HepG2 (cell line): ENCODE data around the gene TXN. TPM values are rescaled to one million over a fixed set of nuclear protein-coding genes. Genes with fewer than 3 reads are reported as not detected.
A peak's percentile ranks its signal among the peaks of the same experiment; 100 is the strongest.

Experiments used
- CBX5 ChIP-seq: sonication (generic); formaldehyde crosslinking; IDR thresholded peaks from 2 replicates; pipeline ENCODE4 v1.4.0; 2020; ENCODE audit warnings: missing genetic modification reagents, borderline replicate concordance
- CCDC6 ChIP-seq: sonication (generic); formaldehyde crosslinking; IDR thresholded peaks from 2 replicates; pipeline ENCODE4 v1.8.1; 2022; ENCODE audit warnings: mild to moderate bottlenecking, missing genetic modification reagents, moderate library complexity
- ERF ChIP-seq: IDR thresholded peaks from 2 replicates; pipeline ENCODE4 v1.6.1; 2018; ENCODE audit warnings: missing biosample characterization, missing genetic modification reagents
- MEIS1 ChIP-seq: sonication (generic); formaldehyde crosslinking; IDR thresholded peaks from 2 replicates; pipeline ENCODE4 v1.9.0; 2021; ENCODE audit warnings: mild to moderate bottlenecking, missing genetic modification reagents, moderate library complexity, borderline replicate concordance
- RARA ChIP-seq: IDR thresholded peaks from 2 replicates; pipeline ENCODE4 v1.6.1; 2016; ENCODE audit warnings: missing genetic modification reagents, missing compliant biosample characterization
- RFXAP ChIP-seq: sonication (generic); formaldehyde crosslinking; IDR thresholded peaks from 2 replicates; pipeline ENCODE4 v1.4.0; 2020; ENCODE audit warnings: missing genetic modification reagents, borderline replicate concordance
- SIX1 ChIP-seq: sonication (generic); formaldehyde crosslinking; IDR thresholded peaks from 2 replicates; pipeline ENCODE4 v1.4.0; 2020; ENCODE audit warnings: missing genetic modification reagents, borderline replicate concordance
- SOX5 ChIP-seq: IDR thresholded peaks from 2 replicates; pipeline ENCODE4 v1.6.1; 2016; ENCODE audit warnings: borderline replicate concordance
- SPEN ChIP-seq: sonication (generic); formaldehyde crosslinking; IDR thresholded peaks from 2 replicates; pipeline ENCODE4 v1.5.1; 2020; ENCODE audit warnings: low read depth, mild to moderate bottlenecking, missing genetic modification reagents
- SRSF4 ChIP-seq: fragments of 200-400 bp; formaldehyde crosslinking; IDR thresholded peaks from one replicate; pipeline ENCODE4 v1.6.1; 2018; ENCODE audit warnings: mild to moderate bottlenecking, low read depth, low read length, moderate library complexity; ENCODE audit not compliant: poor library complexity, severe bottlenecking
- SSRP1 ChIP-seq: IDR thresholded peaks from 2 replicates; pipeline ENCODE4 v1.6.1; 2016; ENCODE audit warnings: control low read depth
- TRIM24 ChIP-seq: sonication (generic); formaldehyde crosslinking; IDR thresholded peaks from 2 replicates; pipeline ENCODE4 v1.8.0; 2022; ENCODE audit warnings: mild to moderate bottlenecking, missing genetic modification reagents
- YY1 ChIP-seq: IDR thresholded peaks from 2 replicates; pipeline ENCODE4 v1.6.1; 2011; ENCODE audit warnings: low read length, low read depth, moderate library complexity, mild to moderate bottlenecking; ENCODE audit not compliant: insufficient read depth, insufficient replicate concordance
- ZFP90 ChIP-seq: sonication (generic); formaldehyde crosslinking; IDR thresholded peaks from 2 replicates; pipeline ENCODE4 v1.8.0; 2022; ENCODE audit warnings: missing genetic modification reagents, mild to moderate bottlenecking, inconsistent platforms, borderline replicate concordance
- ZFY ChIP-seq: sonication (generic); formaldehyde crosslinking; IDR thresholded peaks from 2 replicates; pipeline ENCODE4 v1.4.0; 2020; ENCODE audit warnings: missing genetic modification reagents
- ZNF235 ChIP-seq: sonication (generic); formaldehyde crosslinking; IDR thresholded peaks from 2 replicates; pipeline ENCODE4 v1.8.1; 2023; ENCODE audit warnings: mild to moderate bottlenecking, missing genetic modification reagents, borderline replicate concordance
- ZNF704 ChIP-seq: sonication (generic); formaldehyde crosslinking; IDR thresholded peaks from 2 replicates; pipeline ENCODE4 v1.8.1; 2023; ENCODE audit warnings: mild to moderate bottlenecking, inconsistent platforms, moderate library complexity, missing genetic modification reagents, borderline replicate concordance
- ZNF878 ChIP-seq: sonication (generic); formaldehyde crosslinking; IDR thresholded peaks from 2 replicates; pipeline ENCODE4 v1.8.1; 2023; ENCODE audit warnings: mild to moderate bottlenecking, missing genetic modification reagents, moderate library complexity
- polyA plus RNA-seq, 8 experiments: library from polyadenylated mRNA; depleted of rRNA in 3 of 8; stranded (reverse) in 7 of 8; unstranded in 1 of 8; fragments of >200 nt; fragmentation: Illumina TruSeq in 4 of 8; extraction: Trizol in 4 of 8; gene quantifications; 2 replicates each; pipeline versions ENCODE4 v1.2.1 to v1.2.3, GENCODE V29; 2011 to 2016; ENCODE audit warnings: low read depth in 4 of 8, missing spikeins in 1 of 8, mixed read lengths in 1 of 8; ENCODE audit not compliant: insufficient read depth in 1 of 8
- total RNA-seq, 5 experiments: library from RNA; depleted of rRNA; stranded (reverse); fragments of >200 nt; fragmentation: Illumina TruSeq; extraction: Trizol; gene quantifications; 2 replicates each; pipeline ENCODE4 v1.2.3, GENCODE V29; 2016; ENCODE audit warnings: low read depth in 1 of 5
- TF ChIP-seq, protein P1 (sequence below), 2 experiments: sonication (generic) in 1 of 2; formaldehyde crosslinking in 1 of 2; IDR thresholded peaks; 2 replicates each; pipeline versions ENCODE4 v1.4.0 to v1.6.1; 2016 to 2020; ENCODE audit warnings: borderline replicate concordance in 1 of 2, low read depth in 1 of 2, mild to moderate bottlenecking in 1 of 2, missing genetic modification reagents in 1 of 2
- TF ChIP-seq, protein P2 (sequence below): sonication (generic); formaldehyde crosslinking; IDR thresholded peaks from 2 replicates; pipeline ENCODE4 v1.5.0; 2020; ENCODE audit warnings: mild to moderate bottlenecking, missing genetic modification reagents, borderline replicate concordance
- TF ChIP-seq, protein P3 (sequence below): sonication (generic); formaldehyde crosslinking; IDR thresholded peaks from 2 replicates; pipeline ENCODE4 v1.4.0; 2020; ENCODE audit warnings: missing genetic modification reagents, low read depth, mild to moderate bottlenecking, borderline replicate concordance

TXN gene
- total and polyA plus RNA-seq, 2 of the 13 experiments (the other 11 are each of a cell fraction or from before 2014, with no cell fraction given) = 364 to 470 TPM

GRCh38 chr9:110213413-110214044 is 42.8 kb downstream of the TXN start (continued):
- TF ChIP-seq RFXAP (CRISPR knock-in tag) = no peak
- no peak for TF ChIP-seq CBX5
- TF ChIP-seq ERF (CRISPR knock-in tag) = no peak
- TF ChIP-seq SSRP1 (CRISPR knock-in tag) = 0 out of 2 replicates have a peak, but pooled peaks have one; percentile 8
- no peak for TF ChIP-seq ZNF235
- TF ChIP-seq RARA (CRISPR knock-in tag) = peak; percentile 41; the same call in 1 of the 2 replicates
- 0 out of 2 replicates have a peak, but pooled peaks have one; percentile 10 for TF ChIP-seq TRIM24 (CRISPR knock-in tag)
- no peak for TF ChIP-seq SRSF4
- 0 out of 2 replicates have a peak, but pooled peaks have one; percentile 53 for TF ChIP-seq CCDC6 (CRISPR knock-in tag)
- no peak for TF ChIP-seq SPEN
- TF ChIP-seq ZNF704 (CRISPR knock-in tag) = no peak
- TF ChIP-seq ZFY (CRISPR knock-in tag) = no peak
- TF ChIP-seq, protein P1, sequence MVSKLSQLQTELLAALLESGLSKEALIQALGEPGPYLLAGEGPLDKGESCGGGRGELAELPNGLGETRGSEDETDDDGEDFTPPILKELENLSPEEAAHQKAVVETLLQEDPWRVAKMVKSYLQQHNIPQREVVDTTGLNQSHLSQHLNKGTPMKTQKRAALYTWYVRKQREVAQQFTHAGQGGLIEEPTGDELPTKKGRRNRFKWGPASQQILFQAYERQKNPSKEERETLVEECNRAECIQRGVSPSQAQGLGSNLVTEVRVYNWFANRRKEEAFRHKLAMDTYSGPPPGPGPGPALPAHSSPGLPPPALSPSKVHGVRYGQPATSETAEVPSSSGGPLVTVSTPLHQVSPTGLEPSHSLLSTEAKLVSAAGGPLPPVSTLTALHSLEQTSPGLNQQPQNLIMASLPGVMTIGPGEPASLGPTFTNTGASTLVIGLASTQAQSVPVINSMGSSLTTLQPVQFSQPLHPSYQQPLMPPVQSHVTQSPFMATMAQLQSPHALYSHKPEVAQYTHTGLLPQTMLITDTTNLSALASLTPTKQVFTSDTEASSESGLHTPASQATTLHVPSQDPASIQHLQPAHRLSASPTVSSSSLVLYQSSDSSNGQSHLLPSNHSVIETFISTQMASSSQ (IDR thresholded peaks at IDR 0.05; ENCODE audit: low read depth) = peak; percentile 34; the same call in 1 of the 2 replicates
- TF ChIP-seq, protein P1 (CRISPR knock-in tag; IDR thresholded peaks at IDR 0.05; ENCODE audit: borderline replicate concordance) = no peak
- TF ChIP-seq SIX1 (CRISPR knock-in tag) = no peak
- peak; percentile 32; the same call in 1 of the 2 replicates for TF ChIP-seq SOX5 (CRISPR knock-in tag)
- TF ChIP-seq, protein P2, sequence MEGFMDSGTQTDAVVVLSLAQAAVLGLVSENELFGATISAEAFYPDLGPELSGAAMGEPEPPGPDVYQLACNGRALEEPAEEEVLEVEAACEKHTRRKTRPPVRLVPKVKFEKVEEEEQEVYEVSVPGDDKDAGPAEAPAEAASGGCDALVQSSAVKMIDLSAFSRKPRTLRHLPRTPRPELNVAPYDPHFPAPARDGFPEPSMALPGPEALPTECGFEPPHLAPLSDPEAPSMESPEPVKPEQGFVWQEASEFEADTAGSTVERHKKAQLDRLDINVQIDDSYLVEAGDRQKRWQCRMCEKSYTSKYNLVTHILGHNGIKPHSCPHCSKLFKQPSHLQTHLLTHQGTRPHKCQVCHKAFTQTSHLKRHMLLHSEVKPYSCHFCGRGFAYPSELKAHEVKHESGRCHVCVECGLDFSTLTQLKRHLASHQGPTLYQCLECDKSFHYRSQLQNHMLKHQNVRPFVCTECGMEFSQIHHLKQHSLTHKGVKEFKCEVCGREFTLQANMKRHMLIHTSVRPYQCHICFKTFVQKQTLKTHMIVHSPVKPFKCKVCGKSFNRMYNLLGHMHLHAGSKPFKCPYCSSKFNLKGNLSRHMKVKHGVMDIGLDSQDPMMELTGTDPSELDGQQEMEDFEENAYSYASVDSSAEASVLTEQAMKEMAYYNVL (CRISPR knock-in tag) = 0 out of 2 replicates have a peak, but pooled peaks have one; percentile 4
- no peak for TF ChIP-seq MEIS1 (CRISPR knock-in tag)
- no peak for TF ChIP-seq YY1
- TF ChIP-seq ZNF878 (CRISPR knock-in tag) = no peak
- TF ChIP-seq, protein P3, sequence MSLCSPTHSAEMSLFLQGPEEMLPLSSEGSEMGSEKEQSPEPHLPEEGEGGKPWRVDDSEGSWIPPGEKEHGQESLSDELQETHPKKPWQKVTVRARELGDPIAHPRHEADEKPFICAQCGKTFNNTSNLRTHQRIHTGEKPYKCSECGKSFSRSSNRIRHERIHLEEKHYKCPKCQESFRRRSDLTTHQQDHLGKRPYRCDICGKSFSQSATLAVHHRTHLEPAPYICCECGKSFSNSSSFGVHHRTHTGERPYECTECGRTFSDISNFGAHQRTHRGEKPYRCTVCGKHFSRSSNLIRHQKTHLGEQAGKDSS = no peak
- no peak for TF ChIP-seq ZFP90 (CRISPR knock-in tag)
